HG03575 (cell line): Measurements from ENCODE around the gene UBN1.
"Not testable (repeated sequence)": the region's sequence is repeated elsewhere in the genome, so short reads cannot be mapped to it uniquely, and the experiment has no call there.

Experiments
- ATAC-seq: cut with Tn5 transposase; IDR thresholded peaks from one replicate; pipeline ENCODE4 v1.9.1; 2021; ENCODE audit not compliant: unreplicated experiment, insufficient number of reproducible peaks, low FRiP score; ENCODE audit errors: extremely low read depth

Gene UBN1

DNA sequence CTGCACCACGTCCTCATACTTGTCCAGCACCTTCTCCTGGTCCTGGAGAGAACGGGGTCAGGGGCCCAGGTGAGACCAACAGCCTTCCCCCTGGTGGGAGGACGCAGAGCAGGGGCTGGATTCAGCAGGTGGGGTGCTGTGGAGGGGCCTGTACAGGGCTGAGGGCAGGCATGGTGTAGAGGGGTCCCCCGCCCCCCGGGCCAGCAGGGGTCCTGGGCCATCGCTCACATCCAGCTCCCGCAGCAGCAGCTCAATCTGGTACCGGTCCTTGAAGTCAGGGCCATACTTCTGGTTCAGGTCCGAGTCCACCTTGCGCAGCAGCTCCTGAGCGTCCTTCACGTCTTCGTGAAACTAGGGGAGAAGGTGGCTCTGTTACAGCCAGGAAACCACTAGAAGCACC lies 48.1 kb downstream of the UBN1 start:
- no peak for ATAC-seq

DNA sequence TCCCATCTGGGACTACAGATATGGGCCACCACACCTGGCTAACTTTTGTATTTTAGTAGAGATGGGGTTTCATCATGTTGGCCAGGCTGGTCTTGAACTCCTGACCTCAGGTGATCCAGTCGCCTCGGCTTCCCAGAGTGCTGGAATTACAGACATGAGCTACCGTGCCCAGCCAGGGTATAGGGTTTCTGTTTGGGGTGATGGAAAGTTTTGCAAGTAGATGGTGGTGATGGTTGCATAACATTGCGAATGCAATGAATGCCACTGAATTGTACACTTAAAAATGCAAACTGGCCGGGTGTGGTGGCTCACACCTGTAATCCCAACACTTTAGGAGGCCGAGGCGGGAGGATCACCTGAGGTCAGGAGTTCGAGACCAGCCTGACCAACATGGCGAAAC lies 49.5 kb downstream of the UBN1 start:
- ATAC-seq = not testable (repeated sequence)

DNA sequence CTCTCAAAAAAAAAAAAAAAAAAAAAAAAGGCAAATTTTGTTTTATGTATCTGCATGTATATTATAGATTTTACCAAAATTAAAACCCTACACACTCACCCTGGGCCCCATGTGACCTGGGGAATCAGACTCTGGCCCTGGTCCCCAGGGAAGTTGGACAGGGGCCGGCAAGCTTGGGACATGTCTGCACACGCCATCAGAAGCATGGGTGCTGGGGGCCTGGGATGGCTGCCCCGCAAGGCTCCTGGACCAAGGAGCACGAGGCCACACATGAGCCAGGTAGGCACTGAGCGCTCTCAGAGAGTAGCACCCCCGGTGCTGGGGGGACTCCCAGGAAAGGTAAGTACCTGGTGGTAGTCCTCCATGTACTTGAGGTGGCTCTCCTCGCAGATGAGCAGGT lies 50.0 kb downstream of the UBN1 start:
- ATAC-seq = no peak

DNA sequence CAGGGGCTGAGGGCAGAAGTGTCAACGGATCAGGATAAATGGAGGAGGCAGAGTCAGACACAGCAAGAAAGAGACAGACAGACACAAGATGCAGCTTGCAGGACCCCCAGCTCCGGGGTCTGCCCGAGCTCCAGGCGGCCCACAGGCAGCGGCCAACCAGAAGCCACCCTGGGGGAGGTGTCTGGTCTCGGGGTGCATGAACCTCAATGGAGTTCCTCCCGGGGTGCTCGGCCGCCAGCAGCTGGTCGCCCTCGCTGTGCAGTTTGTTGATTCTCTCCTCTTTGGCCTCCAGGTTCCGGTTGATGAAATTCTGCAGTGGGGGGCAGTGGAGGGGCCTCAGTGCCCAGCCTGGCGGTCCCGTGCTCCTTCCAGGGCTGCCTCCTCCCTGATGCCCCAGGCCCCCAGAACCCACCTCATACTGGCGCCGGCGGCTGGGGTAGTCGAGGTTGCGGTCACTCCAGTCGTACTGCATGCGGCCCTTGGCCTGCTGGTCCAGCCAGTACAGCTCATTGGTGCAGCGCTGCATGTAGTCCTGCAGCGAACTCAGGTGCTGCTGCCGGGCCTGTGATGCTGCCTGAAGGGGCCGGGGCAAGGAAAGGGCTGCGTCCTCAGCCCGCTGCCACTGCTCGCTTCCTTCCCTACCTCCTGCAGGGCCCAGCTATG lies 51.7 kb downstream of the UBN1 start:
- no peak for ATAC-seq

DNA sequence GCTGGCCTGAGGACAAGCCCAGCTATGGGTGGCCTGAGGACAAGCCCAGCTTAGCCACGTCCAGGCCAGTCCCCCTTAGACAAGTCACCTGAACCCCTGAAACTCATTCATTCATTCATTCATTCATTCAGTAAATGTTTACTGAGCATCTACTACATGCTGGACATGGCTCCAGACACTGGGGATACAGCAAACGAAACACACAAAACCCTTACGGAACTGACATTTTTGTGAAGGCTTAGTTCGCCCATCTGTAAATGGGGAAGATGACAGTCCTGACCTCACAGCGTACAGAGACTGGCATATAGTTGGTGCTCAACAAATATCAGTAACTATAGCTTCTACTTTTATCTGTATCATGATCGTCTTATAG lies 52.2 kb downstream of the UBN1 start:
- no peak for ATAC-seq

DNA sequence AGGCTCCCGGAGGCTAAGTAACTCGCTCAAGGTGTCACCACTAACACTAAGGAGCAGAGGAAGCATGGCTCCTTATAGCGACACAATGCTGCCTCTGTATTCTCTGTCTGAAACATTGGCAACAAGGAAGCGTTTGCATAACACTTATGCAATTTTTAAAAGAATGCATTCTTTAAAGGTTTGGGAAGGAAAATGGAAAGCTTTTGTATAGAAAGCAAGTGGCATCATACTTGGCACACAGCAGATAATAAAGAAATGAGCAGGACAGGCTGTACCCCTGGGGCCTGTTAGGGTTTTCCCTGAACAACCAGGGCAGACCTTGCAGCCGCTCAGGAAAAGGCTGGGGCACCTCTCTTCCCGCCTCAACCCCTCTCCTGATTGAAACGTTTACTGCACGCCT lies 52.8 kb downstream of the UBN1 start:
- no peak for ATAC-seq

DNA sequence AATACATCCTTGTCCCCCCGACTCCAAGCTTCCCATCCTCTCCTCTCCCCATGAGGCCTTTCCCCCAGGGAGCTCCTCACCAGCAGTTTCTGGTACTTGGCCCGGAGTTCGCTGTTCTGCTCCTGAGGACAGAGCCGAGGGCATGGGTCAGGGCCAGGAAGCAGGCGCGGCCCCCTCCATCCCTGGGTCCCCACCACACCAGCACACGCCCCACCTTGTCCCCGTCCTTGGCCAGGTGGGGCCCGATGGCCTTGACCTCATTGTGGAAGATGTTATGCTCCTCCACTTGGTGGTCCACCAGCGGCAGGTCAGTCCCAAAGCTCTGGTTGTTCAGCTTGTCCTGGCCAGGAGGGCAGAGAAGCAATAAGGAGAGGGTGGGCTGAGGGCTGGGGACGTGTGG lies 53.5 kb downstream of the UBN1 start:
- no peak for ATAC-seq

DNA sequence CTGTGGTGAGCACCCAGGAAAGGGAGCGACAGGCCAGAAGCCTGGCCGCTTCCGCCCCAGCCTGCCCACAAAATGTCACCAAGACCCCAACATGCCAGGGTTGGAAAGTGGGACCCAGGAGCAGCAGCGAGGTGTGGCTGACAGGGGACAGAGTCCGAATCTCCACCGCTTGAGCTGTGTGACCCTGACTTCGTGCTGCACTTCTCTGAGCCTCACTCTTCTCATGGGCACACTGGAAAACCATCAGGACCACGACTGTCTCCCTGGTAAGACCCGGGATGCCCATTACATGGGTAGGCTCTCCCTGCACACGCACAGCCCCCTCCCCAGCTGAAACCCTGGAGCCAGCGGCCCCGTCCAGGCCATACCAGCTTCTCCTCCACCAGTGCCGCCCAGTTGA lies 54.8 kb downstream of the UBN1 start:
- no peak for ATAC-seq

DNA sequence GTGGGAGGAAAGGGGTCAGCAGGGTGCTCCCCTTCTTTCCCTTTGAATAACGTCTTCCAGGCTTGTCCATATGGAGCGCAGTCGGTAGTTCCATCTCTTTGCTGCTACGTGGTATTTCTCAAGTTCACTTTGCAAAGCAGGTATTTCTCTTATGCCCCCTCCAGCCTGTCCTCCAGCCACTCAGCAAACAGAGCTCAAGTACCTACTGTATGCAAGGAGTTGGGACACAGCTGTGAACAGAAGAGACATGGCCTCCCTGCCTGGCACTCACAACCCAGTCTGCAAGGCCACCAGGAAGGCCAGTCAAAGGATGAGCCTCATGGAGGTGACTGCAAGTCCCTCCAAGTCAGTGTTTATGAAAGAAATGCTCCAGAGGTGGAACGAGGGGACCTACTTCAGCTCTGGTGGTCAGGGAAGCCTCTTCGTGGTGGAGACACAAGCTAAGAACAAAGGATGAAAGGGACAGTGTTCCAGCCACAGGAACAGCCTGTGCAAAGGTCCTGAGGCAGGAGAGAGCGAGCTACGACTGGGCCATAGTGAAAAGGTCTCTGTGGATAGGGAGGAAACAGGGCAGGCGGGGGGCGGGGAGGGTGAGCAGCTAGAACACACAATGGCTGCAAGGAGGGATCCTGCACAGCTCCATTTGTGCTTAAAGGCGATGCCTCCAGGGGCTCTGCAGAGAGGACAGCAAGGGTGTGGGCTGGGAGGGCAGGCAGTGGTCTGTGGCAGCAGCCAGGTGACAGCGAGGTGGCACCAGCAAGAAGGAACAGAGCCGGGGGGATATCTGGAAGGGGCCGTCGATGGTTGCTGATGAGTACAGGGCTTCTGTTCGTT lies 57.0 kb downstream of the UBN1 start:
- ATAC-seq = no peak

DNA sequence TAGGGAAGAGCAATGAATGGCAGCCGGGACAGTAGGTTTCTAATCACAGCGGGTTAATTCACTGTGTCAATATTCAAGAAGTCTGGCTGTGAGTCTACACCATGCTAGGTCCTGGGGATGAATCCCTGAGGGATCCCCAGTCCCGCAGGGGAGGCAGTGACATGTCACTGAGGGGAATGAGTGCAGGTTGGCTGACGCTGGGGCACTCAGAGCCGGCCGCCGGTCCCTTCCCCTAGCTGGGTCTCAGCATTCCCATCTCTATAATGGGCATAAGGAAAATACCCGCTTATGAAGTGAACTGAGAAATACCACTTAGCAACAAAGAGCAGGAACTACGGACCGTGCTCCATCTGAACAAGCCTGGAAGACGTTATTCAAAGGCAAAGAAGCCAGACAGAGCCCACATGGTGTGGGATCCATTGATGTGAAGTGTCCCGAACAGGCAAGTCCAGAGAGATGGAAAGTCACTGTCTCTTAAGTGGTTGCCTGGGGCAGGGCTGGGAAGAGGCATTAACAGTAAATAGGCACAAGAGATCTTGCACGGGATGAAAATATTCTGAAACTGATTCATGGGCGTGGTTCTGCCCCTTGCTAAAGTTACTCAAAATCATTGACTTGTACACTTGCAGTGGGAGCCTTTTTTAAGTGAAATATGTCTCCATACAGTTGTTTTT lies 57.8 kb downstream of the UBN1 start:
- ATAC-seq = no peak

DNA sequence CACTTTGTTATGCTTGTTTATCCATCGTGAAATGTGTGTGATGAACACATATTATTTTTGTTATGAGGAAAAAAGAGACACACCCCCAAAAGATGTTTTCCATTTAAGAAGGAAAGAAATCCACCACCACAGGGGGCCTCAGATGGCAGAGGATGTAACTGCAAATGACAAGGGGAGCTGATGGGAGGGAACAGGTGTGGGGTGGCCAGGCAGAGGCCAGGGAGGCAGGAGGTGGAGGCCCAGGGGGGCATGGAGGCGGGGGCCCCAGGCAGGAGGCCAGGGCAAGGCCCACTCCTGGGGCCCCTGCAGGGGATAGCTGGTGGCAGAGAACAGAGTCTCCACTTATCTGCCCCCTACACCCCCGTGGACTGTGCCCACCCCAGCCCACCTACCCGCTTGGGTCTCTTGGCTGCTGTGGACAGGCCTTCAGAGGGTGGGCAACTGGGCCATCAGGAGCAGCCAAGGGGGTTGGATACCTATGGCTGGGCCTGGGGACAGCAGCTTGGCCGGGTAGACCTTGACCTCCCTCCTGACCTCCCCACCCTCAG lies 61.6 kb downstream of the UBN1 start:
- ATAC-seq = no peak

DNA sequence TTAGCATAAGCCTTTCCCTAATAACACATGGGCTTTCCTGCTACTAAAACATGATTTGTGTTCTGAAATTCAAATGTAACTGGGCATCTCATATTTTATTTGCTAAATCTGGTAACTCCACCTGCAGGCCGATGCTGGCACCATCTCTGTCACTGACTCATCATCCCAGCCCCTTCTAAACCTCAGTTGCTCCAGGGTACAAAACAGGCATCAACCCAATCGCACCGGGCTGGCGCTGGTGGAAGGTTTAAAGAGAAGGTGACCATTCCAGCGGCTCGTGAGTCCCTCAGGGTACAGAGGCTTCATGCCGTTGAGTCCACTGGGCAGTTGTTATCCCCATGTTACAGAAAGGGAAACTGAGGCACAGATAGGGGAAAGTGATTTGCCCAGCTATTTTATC lies 62.5 kb downstream of the UBN1 start:
- ATAC-seq = no peak

DNA sequence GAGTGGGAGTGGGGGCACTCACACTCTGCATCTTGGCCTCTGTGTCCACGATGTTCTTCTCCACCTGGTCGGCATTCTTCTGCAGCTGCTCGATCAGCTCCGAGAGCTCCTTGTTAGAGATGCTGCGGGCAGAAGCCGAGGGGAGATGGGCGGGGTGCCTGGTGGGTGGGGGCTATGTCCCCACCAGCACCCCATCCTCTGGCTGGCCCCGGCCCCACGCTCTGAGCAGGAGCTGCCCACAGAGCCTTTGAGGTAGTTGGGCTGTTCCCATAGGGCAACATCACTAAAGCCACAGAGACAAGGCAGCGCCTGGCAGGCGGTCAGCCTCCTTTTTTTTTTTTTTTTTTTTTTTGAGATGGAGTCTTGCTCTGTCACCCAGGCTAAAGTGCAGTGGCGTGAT lies 63.5 kb downstream of the UBN1 start:
- no peak for ATAC-seq

DNA sequence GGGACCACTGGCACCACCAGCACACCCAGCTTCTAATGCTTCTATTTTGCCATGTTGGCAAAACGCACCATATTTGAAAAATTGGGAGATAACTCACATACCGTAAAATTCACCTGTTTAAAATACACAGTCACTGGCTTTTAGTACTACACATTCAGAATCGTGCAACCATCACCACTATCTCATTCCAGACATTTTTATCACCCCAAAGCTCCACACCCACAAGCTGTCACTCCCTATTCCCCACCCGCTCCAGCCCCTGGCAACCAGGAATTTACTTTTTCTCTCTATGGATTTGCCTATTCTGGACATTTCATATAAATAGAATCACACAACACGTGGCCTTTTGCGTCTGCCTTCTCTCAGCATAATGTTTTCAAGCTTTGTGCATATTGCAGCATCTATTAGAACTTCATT lies 64.7 kb downstream of the UBN1 start:
- no peak for ATAC-seq

DNA sequence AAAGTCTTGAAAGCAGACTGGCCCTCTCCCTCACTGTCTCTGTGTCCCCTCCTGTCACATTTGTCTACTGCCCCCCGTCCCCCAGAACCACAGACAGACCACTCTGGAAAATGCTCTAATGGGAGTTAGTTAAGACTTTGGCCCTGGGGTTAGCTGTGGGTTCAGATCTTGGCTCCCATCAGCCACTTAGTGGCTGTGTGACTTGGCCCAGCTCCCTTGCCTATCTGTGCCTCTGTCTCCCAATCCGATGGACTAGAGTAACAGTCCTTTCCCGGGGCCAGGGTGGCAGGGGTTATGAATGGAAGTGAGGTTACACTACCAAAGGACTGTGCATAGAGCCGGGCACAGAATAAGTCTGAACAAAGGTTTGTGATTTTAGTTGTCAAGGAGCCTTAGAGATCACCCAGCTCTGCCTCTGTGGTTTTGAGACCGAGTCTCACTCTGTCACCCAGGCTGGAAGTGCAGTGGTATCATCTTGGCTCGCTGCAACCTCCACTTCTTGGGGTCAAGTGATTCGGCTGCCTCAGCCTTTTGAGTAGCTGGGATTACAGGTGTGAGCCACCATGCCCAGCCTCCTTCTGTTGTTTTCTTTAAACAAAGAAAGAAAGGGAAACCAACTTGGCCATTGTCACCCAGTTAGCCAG lies 66.0 kb downstream of the UBN1 start:
- no peak for ATAC-seq

DNA sequence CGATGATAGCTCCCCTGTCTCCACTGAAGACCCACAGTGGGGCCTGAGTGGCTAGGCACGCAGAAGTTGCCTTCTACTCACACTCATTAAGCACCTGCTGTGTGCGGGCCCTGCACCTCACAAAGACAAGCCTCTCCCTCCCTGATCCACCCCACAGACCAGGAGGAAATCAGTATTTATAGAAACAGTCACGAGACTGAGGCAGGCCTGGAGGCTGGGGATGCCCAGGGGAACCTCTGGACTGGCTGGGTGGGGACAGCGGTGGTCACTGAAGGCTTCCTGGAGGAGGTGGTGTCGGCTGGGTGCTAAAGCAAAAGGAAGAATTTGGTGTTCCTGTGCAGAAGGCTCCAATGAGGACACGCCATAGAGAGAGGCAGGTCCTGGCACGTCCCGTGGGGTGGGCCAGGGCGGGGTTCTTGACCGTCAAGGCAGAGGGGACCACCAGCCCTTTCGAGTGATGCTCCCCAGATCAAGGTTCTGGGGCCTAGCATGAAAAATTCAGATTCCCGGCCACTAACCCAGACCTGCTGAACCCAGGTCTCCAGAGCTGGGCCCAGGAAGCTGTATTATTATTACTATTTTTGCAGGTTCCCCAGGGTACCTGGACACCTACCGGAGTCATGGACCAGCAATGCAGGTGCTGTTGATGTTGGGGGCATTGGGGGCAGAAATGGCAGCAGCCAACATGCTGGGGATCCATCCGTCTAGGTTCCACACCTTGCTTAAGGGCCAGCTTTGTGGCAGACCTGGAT lies 66.7 kb downstream of the UBN1 start:
- ATAC-seq = no peak

DNA sequence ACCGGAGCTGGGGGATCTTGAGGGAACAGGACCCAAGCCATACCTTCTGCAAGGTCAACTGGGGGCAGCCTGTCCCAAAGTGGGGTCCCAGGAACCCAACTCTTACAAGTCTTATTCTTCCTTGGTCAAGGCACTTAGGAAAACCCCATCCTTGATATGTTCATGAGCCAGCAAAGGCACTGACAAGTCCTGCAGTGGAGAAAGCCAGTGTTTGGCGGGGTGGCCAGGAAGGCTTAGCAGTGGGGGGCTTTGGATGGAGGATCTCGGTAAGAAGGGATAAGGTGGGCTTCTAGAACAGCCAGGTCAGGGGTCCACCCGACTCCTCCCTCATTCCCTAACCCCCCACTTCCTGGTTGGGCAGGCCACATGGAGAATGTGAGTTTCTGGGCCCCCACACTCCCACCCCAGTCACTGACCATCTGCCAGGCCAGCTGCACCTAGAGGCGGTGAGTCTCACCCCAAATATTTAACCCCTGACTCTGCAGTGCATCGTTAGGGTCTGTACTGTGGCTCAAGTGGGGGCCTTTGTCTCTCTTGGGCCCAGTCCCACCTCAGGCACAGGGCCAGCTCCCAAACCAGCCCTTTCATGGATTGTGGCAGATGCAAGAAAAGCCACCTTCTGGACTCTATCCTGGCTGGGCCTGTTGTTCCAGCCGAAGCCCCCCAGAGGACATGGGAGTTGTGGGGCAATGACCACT lies 67.4 kb downstream of the UBN1 start:
- no peak for ATAC-seq

DNA sequence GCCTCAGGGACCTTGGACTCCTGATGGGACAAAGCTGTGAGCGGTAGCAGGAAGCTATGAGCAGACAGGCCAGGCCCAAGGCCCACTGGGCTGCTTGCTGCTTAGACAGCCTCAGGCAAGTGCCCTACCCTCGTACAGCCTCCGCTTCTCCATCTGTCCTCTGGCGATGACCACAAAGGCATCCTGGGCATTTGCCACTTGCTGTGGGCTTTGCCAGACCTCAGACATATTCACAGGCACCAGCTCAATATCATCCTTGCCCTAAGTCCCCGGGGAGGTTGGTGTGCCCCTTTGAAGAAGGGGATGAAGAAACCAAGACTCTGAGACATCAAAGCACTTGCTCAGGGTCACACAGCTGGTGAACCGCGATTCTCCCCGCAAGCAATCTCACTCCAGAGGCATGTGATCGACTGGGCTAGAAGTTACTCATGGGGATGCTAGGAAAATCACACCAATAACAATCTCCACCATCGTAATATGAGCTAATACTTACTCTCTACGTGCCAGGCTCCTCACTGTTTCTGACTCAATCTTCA lies 68.0 kb downstream of the UBN1 start:
- ATAC-seq = no peak
